Progenitor cell of endocrine pancreas (in vitro differentiated cells): Measurements from ENCODE around the gene GALNT11. TPM values are rescaled to one million over a fixed set of nuclear protein-coding genes. Genes with fewer than 3 reads are reported as not detected.
"Not testable (repeated sequence)": the region's sequence is repeated elsewhere in the genome, so short reads cannot be mapped to it uniquely, and the experiment has no call there.

Experiments used
- DNase-seq: peaks from one replicate; pipeline ENCODE4 v3.0.0; 2021; ENCODE audit warnings: low spot score; ENCODE audit not compliant: unreplicated experiment
- H3K27ac Mint-ChIP-seq: 2 replicates; pipeline ENCODE4 v1.8.0; 2021; ENCODE audit warnings: mild to moderate bottlenecking, moderate library complexity, mixed read lengths
- H3K27me3 Mint-ChIP-seq: 2 replicates; pipeline ENCODE4 v1.8.0; 2021; ENCODE audit warnings: mixed read lengths
- H3K36me3 Mint-ChIP-seq: 2 replicates; pipeline ENCODE4 v1.8.0; 2022; ENCODE audit warnings: mixed read lengths; ENCODE audit not compliant: insufficient read depth
- H3K4me1 Mint-ChIP-seq: 2 replicates; pipeline ENCODE4 v1.8.0; 2021; ENCODE audit warnings: low read depth, mixed read lengths
- H3K4me3 Mint-ChIP-seq: 2 replicates; pipeline ENCODE4 v1.8.0; 2021; ENCODE audit warnings: low read depth, mild to moderate bottlenecking, moderate library complexity, mixed read lengths
- H3K9me3 Mint-ChIP-seq: 2 replicates; pipeline ENCODE4 v1.8.0; 2021; ENCODE audit warnings: low read depth, mixed read lengths
- CTCF ChIP-seq: fragments of 200-600 bp; sonication (generic); IDR thresholded peaks from one replicate; pipeline ENCODE4 v1.5.0; 2021; ENCODE audit warnings: antibody characterized with exemption, mild to moderate bottlenecking; ENCODE audit not compliant: unreplicated experiment
- total RNA-seq: library from RNA; stranded (reverse); gene quantifications from 2 replicates; pipeline ENCODE4 v1.2.1, GENCODE V29; 2021

GALNT11 gene
- total RNA-seq, 1 donor from 2014 or later = 29.5 TPM

DNA sequence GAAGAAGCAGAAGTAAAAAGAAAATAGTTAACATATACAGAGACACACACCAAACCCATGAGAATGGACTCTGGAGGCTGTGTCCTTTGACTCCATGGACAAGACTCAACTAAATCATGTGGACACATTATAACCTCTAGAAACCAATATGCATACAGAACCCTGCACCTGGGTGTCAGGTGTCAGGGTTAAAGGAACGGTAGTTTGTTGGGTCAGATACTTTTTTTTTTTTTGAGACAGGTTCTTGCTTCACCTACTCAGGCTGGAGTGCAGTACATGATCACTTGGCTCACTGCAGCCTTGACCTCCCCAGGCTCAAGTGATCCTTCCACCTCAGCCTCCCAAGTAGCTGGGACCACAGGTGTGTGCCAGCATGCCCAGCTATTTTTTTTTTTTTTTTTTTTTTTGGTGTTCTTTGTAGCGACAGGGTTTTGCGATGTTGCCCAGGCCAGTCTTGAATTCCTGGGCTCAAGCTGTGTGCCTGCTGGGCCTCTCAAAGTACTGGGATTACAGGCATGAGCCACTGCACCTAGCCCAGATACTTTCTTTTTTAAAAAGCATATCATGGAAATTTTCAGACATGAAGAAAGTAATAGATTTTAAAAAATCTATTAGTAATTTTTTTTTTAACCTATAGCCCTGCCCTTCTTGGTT, 31.3 kb downstream of the GALNT11 start:
- no peak for TF ChIP-seq CTCF
- DNase-seq = no peak

GRCh38 chr7:152059311-152059710, 33.8 kb downstream of the GALNT11 start:
- no peak for DNase-seq
- Mint-ChIP-seq H3K4me1 (no peaks in the 10 kb centered on the region), H3K36me3 (peaks cover 6% of the 10 kb centered on the region), H3K27ac (no peak overlapping the region), H3K27me3 (no peaks in the 10 kb centered on the region), H3K9me3 (peaks cover 19% of the 10 kb centered on the region), H3K4me3 (no peak overlapping the region)
- no peak for TF ChIP-seq CTCF

More for the DNA sequence above, 31.3 kb downstream of the GALNT11 start:
- Mint-ChIP-seq H3K4me1 (peaks cover 6% of the 10 kb centered on the region), H3K9me3 (peaks cover 1% of the 10 kb centered on the region), H3K4me3 (no peak overlapping the region), H3K27me3 (no peaks in the 10 kb centered on the region), H3K36me3 (no peaks in the 10 kb centered on the region), H3K27ac (no peak overlapping the region)

GRCh38 chr7:152061086-152061485, 35.6 kb downstream of the GALNT11 start:
- not testable (repeated sequence) for H3K27me3 Mint-ChIP-seq, H3K4me3 Mint-ChIP-seq, H3K27ac Mint-ChIP-seq, H3K4me1 Mint-ChIP-seq, DNase-seq
- peaks cover 10% of the 10 kb centered on the region for H3K36me3 Mint-ChIP-seq
- H3K9me3 Mint-ChIP-seq = peaks cover 32% of the 10 kb centered on the region

- DNase-seq, H3K27me3 Mint-ChIP-seq, H3K4me1 Mint-ChIP-seq, H3K4me3 Mint-ChIP-seq, H3K27ac Mint-ChIP-seq: not testable (repeated sequence)
- Mint-ChIP-seq H3K9me3 (peaks cover 50% of the 10 kb centered on the region), H3K36me3 (peaks cover 25% of the 10 kb centered on the region)
Observed at GRCh38 chr7:152063192-152063591, 37.7 kb downstream of the GALNT11 start.

DNA sequence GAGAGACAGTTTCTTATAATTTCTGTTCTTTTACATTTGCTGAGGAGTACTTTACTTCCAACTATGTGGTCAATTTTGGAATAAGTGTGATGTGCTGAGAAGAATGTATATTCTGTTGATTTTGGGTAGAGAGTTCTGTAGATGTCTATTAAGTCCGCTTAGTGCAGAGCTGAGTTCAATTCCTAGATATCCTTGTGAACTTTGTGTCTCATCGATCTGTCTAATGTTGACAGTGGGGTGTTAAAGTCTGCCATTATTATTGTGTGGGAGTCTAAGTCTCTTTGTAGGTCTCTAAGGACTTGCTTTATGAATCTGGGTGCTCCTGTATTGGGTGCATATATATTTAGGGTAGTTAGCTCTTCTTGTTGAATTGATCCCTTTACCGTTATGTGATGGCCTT, 38.3 kb downstream of the GALNT11 start:
- not testable (repeated sequence) for DNase-seq, H3K4me3 Mint-ChIP-seq, H3K27ac Mint-ChIP-seq, H3K4me1 Mint-ChIP-seq, H3K27me3 Mint-ChIP-seq
- Mint-ChIP-seq H3K36me3 (peaks cover 28% of the 10 kb centered on the region), H3K9me3 (peaks cover 52% of the 10 kb centered on the region)

DNA sequence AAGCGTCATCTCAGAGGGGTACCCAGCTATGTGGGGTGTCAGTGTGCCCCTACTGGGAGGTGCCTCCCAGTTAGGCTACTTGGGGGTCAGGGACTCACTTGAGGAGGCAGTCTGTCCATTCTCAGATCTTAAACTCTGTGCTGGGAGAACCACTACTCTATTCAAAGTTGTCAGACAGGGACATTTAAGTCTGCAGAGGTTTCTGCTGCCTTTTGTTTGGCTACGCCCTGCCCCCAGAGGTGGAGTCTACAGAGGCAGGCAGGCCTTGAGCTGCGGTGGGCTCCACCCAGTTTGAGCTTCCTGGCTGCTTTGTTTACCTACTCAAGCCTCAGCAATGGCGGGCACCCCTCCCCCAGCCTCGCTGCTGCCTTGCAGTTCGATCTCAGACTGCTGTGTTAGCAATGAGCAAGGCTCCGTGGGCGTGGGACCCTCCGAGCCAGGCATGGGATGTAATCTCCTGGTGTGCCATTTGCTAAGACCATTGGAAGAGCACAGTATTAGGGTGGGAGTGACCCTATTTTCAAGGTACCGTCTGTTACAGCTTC, 40.4 kb downstream of the GALNT11 start:
- H3K36me3 Mint-ChIP-seq = peaks cover 34% of the 10 kb centered on the region
- not testable (repeated sequence) for DNase-seq, H3K4me1 Mint-ChIP-seq, H3K27me3 Mint-ChIP-seq, H3K27ac Mint-ChIP-seq, H3K4me3 Mint-ChIP-seq
- H3K9me3 Mint-ChIP-seq = peaks cover 64% of the 10 kb centered on the region

DNA sequence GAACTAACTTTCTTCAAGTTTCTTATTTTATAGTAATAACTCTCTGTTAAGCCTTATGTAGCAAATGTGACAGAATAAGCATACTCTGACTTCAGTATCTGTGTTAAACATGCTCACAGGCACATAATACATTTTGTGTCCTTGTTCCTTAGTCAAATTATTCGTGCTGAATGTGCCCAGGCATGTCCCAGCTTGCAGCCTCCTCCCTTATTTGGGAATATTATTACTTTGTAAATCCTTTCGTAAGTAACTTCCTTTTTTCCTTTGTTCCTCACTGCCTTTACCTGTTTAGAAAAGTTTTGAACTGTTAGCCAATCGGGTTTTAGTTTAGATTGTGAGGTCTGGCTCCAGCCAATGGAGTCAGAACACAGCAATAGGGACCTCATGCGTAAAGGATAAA, 46.9 kb downstream of the GALNT11 start:
- H3K4me1 Mint-ChIP-seq = peaks cover 9% of the 10 kb centered on the region
- no peaks in the 10 kb centered on the region for H3K27me3 Mint-ChIP-seq
- no peak overlapping the region for H3K4me3 Mint-ChIP-seq
- no peak overlapping the region for H3K27ac Mint-ChIP-seq
- peaks cover 21% of the 10 kb centered on the region for H3K9me3 Mint-ChIP-seq
- no peak for TF ChIP-seq CTCF
- no peak for DNase-seq
- peaks cover 15% of the 10 kb centered on the region for H3K36me3 Mint-ChIP-seq
